GM12874 (cell line): ENCODE data around the gene RAB40C.

Source experiments
- TF ChIP-seq, protein P1 (sequence below): IDR thresholded peaks from 2 replicates; pipeline ENCODE4 v1.5.1; 2011; ENCODE audit warnings: low read depth, mild to moderate bottlenecking, control low read depth, low read length, moderate library complexity; ENCODE audit not compliant: insufficient read depth

Gene RAB40C

GRCh38 chr16:654034-654433, 64.2 kb downstream of the RAB40C start:
- TF ChIP-seq, protein P1, sequence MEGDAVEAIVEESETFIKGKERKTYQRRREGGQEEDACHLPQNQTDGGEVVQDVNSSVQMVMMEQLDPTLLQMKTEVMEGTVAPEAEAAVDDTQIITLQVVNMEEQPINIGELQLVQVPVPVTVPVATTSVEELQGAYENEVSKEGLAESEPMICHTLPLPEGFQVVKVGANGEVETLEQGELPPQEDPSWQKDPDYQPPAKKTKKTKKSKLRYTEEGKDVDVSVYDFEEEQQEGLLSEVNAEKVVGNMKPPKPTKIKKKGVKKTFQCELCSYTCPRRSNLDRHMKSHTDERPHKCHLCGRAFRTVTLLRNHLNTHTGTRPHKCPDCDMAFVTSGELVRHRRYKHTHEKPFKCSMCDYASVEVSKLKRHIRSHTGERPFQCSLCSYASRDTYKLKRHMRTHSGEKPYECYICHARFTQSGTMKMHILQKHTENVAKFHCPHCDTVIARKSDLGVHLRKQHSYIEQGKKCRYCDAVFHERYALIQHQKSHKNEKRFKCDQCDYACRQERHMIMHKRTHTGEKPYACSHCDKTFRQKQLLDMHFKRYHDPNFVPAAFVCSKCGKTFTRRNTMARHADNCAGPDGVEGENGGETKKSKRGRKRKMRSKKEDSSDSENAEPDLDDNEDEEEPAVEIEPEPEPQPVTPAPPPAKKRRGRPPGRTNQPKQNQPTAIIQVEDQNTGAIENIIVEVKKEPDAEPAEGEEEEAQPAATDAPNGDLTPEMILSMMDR: no peak

DNA sequence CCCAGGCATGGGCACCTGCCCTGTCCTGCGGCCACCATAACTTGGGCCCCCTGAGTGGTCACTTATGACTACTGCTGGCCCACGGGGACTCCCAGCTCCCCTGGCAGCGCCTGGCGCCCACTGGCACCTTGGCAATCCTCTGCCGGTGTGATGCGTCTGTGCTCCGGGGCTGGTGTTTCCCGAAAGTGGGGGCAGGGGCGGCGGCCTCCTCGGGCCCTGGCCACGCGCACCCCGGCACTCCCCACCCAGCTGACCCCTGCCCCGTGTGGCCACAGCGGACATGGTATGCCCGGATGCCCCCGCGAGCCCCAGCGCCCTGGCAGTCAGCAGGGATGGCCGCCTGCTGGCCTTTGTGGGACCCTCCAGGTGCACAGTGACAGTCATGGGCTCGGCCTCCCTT, 67.6 kb downstream of the RAB40C start:
- TF ChIP-seq, protein P1: no peak

DNA sequence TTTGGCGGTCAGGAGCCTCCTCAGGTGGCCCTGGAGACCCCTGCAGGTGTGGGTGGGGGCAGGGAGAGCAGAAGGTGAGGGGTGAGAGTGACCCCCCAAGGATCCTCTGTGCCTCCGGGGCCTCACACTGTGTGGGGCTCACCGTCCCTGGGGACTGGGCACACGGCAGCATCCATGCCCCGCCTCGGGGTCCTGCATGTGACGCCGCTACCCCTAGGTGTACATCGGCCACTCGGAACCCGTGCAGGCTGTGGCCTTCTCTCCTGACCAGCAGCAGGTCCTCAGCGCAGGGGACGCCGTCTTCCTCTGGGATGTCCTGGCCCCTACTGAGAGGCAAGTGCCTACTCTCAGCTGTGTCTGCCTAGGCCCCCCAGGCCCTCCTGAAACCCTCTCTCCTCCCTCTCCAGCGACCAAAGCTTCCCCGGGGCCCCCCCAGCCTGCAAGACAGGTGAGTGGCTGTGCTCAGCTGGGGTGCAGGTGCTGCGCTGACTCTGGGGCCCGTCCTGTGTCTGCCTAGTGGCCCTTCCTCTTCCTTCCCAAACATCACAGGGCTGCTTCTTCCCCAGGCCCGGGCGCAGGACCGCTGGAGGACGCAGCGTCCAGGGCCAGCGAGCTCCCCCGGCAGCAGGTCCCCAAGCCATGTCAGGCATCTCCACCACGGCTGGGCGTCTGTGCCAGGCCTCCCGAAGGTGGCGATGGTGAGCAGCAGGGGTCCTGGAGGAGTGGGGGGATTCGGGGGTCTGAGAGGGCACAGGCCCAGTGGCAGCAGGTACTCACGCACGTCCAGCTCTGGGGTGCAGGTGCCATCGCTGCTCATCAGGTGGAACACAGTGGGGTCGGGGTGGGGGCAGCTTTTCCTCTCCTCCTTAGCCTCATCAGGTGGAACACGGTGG, 69.1 kb downstream of the RAB40C start:
- TF ChIP-seq, protein P1: peak; percentile 20; the same call in 1 of the 2 replicates

DNA sequence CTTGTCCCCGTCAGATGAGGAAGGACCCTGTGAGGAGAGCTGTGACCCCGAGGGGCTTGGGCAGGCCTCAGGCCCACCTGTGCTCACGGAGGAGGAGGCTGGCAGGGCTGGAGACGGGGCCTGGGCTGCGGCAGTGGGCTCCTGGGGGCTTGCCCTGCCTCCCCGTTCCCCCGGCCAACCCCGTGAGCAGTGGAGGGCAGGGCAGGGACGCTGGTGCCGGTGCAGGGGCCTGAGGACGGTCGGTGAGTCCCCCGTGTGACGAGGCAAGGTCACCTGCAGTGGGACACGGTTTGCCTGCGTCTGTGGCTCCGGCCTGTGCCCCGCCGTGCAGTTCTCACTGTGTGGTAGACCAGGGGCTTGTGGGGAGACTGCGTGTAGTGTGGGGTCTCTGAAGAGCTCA, 69.8 kb downstream of the RAB40C start:
- TF ChIP-seq, protein P1: no peak

- TF ChIP-seq, protein P1: no peak
These were observed 70.2 kb downstream of the RAB40C start for GRCh38 chr16:660132-660458.

- TF ChIP-seq, protein P1: peak; percentile 56
These were observed 70.8 kb downstream of the RAB40C start for GRCh38 chr16:660459-661183.

DNA sequence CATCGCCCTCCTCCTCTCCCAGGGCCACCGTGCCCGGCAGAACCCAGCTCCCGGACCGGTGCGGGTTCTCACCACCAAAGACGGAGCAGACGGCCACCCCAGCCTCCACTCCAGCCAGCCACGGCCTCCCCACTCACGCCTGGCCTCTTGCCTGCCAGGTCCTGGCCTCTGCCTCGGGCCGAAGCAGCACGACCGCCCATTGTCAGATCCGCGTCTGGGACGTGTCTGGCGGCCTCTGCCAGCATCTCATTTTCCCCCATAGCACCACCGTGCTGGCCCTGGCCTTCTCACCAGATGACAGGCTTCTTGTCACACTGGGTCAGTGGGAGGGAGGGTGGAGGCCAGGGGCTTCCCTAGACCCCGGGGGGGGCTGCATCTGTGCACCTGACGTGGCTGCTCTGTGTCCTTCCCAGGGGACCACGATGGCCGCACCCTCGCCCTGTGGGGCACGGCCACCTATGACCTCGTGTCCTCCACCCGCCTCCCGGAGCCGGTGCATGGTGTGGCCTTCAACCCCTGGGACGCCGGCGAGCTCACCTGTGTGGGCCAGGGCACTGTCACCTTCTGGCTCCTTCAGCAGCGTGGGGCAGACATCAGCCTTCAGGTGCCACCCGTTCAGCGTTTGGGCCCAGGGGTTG, 71.4 kb downstream of the RAB40C start:
- TF ChIP-seq, protein P1: no peak
